ENCODE measurements around the gene CLEC3A.
"Not testable (repeated sequence)": the region's sequence is repeated elsewhere in the genome, so short reads cannot be mapped to it uniquely, and the experiment has no call there.

Gene CLEC3A, protein sequence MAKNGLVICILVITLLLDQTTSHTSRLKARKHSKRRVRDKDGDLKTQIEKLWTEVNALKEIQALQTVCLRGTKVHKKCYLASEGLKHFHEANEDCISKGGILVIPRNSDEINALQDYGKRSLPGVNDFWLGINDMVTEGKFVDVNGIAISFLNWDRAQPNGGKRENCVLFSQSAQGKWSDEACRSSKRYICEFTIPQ

DNA sequence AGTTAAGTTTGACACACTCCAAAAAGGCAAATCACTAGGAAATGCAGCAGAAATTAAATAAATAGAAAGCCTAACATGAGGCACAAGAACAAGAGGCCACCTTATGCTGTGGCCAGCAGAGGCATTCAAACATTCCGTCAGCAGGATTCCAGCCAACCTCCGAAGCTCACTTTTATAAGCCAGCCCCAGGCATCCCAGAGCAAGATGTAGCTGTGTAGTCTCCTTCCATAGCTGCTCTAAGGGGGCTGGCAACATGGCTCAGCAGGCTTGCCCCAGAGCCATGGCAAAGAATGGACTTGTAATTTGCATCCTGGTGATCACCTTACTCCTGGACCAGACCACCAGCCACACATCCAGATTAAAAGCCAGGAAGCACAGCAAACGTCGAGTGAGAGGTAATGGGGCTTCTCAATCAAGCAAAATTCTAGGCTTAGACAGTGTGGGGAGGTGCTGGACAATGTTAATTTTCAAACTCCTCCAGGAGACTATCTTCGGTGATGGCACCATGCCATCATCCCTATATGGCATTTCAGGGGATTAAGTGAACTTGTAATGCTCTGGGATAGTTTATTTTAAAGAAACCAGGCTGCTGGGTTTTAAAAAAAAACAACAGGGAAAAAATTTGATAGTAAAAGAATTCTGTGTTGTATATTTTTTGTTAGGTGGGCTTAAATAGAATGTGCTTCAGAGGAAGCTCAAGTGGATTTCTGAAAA is at the start of gene CLEC3A:
TSS of gene CLEC3A (plus strand) at position 202 of the 714 bp plus-strand sequence. CDS start at position 281, 79 bp downstream.
- no peak within 1 kb of the TSS for H3K27ac Mint-ChIP-seq (ENCODE audit: low read depth)
- H3K9me3 Mint-ChIP-seq, result no peaks in the 10 kb centered on the region
- no peaks in the 10 kb centered on the region for H3K4me1 Mint-ChIP-seq
- no peaks in the 10 kb centered on the region for H3K36me3 Mint-ChIP-seq (ENCODE audit: insufficient read depth)
- no peak for ATAC-seq (replicated peaks; ENCODE audit: extremely low read depth, poor library complexity, severe bottlenecking)
- no peak for DNase-seq (ENCODE audit: low spot score in 2 of 2)
- no peak within 1 kb of the TSS for H3K4me3 Mint-ChIP-seq
- H3K27me3 Mint-ChIP-seq, result peaks cover 52% of the 10 kb centered on the region

DNA sequence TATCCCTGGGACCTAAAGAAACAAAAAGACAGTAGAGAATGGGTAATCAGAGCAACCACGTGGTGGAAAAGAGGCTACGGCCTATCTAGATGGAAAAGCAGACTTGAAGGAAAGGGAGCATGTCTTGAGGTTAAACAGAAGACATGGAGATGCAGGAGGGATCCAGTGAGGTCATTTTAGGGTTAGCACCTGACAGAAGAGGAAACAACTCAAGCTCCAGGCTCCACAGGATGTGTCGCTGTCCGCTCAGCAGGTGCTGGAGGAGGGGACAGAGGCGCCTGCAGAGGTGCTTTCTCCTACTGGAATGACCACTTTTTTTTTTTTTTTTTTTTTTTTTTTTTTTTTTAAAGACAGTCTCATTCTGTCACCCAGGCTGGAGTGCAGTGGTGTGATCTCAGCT is 47.5 kb upstream of the CLEC3A start:
- no peak overlapping the region for H3K27ac Mint-ChIP-seq (ENCODE audit: low read depth)
- H3K27me3 Mint-ChIP-seq, result peaks cover 56% of the 10 kb centered on the region
- H3K4me1 Mint-ChIP-seq, result no peaks in the 10 kb centered on the region
- no peak for ATAC-seq (replicated peaks; ENCODE audit: extremely low read depth, poor library complexity, severe bottlenecking)
- H3K9me3 Mint-ChIP-seq, result no peaks in the 10 kb centered on the region
- no peak for DNase-seq (ENCODE audit: low spot score in 2 of 2)
- no peak overlapping the region for H3K4me3 Mint-ChIP-seq
- H3K36me3 Mint-ChIP-seq (ENCODE audit: insufficient read depth), result no peaks in the 10 kb centered on the region

DNA sequence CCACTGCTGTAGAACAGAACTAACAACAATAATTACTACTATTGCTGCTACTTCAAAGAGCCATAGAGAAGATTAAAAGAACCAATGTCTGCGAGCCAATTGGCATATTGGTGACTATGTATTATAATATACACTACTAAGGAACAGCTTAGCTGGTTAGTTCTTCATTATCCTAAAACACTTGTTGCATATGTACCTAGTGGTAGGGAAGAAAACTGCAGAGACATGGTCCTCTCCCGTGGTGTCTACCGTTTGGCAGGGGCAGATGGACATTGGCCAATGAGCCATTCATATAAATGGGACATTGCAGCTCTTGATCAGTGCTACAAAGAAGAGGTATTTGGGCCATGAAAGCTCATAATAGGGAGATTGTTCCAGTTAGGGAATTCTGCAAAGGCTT is 46.4 kb upstream of the CLEC3A start:
- Mint-ChIP-seq H3K27ac (ENCODE audit: low read depth) (no peak overlapping the region), H3K4me3 (no peak overlapping the region), H3K4me1 (no peaks in the 10 kb centered on the region), H3K27me3 (peaks cover 56% of the 10 kb centered on the region), H3K36me3 (ENCODE audit: insufficient read depth) (no peaks in the 10 kb centered on the region), H3K9me3 (no peaks in the 10 kb centered on the region)
- no peak for DNase-seq (ENCODE audit: low spot score in 2 of 2)
- no peak for ATAC-seq (replicated peaks; ENCODE audit: extremely low read depth, poor library complexity, severe bottlenecking)

DNA sequence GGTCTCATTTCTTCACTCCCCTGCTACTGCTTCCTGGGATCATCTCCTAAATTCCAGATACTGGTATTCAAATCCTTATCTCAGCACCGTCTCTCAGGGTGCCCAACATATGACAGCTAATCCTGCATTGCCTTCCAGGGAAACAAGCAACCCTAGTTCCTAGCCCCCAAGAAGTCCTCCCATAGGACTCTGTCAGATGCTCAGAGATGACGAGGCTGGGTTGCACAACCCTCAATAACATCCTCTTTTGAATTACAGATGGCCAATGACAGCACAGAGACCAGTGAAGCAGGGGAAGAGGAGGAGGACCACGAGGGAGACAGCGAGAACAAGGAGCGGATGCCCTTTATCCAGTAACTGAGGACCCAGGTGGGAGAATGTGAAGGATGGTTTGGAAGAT is 45.0 kb upstream of the CLEC3A start:
- no peak for ATAC-seq (replicated peaks; ENCODE audit: extremely low read depth, poor library complexity, severe bottlenecking)
- no peak overlapping the region for H3K4me3 Mint-ChIP-seq
- H3K9me3 Mint-ChIP-seq, result no peaks in the 10 kb centered on the region
- H3K27ac Mint-ChIP-seq (ENCODE audit: low read depth), result no peak overlapping the region
- peaks cover 48% of the 10 kb centered on the region for H3K27me3 Mint-ChIP-seq
- no peaks in the 10 kb centered on the region for H3K36me3 Mint-ChIP-seq (ENCODE audit: insufficient read depth)
- DNase-seq (ENCODE audit: low spot score in 2 of 2), result no peak
- H3K4me1 Mint-ChIP-seq, result no peaks in the 10 kb centered on the region

DNA sequence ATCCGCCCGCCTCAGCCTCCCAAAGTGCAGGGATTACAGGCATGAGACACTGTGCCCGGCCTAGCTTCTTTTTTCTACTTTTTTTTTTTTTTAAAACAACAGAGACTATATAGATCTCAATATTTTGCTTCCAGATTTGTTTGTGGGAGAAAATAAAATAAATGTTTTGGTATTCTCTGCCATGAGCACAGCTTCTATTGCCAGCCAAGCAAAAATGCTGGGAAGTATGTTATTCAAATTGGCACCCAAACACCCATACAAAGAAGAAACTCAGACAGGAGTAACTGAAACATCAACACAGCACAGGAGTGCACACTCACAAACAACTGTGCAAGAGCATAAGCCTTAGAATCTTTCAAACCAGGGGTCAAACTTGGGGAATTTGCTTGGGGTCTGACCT is 37.2 kb upstream of the CLEC3A start:
- Mint-ChIP-seq H3K27ac (ENCODE audit: low read depth) (no peak overlapping the region), H3K36me3 (ENCODE audit: insufficient read depth) (no peaks in the 10 kb centered on the region), H3K27me3 (peaks cover 17% of the 10 kb centered on the region), H3K9me3 (no peaks in the 10 kb centered on the region), H3K4me1 (no peaks in the 10 kb centered on the region), H3K4me3 (no peak overlapping the region)
- DNase-seq (ENCODE audit: low spot score in 2 of 2) (no peak), ATAC-seq (replicated peaks; ENCODE audit: extremely low read depth, poor library complexity, severe bottlenecking) (no peak)

DNA sequence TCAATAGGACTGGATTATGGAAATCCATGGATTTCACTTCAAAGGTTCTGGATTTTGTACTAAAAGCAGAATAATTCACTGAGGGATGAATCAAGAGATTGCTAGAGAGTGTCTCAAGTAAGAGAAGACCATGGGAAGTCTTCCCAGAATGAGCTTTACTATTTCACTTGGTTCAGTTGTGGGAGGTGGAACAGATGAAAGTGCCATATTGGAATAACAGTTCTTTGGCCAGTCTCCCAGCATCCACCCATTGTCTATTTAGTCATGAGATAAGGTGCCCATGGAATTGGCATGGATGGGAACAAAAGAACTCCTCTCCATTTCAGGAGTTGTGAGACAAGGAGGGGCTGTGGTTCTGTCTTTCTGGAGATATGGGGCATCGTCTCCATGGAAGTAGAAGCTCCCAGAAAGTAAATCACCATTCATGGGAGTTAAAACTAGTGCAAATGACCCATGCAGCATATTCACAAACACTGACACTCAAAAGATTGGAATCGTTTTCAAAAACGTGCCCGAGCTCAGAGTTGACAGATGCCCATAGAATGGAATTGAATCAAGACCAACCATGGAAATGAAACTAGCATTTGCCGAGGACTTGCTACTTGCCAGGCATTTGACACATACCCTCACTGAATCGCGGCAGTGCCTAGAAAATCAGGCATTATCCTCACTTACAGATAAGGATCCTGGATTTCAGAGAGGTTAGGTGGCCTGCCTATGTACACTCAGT is 36.2 kb upstream of the CLEC3A start:
- H3K9me3 Mint-ChIP-seq, result no peaks in the 10 kb centered on the region
- no peak for DNase-seq (ENCODE audit: low spot score in 2 of 2)

DNA sequence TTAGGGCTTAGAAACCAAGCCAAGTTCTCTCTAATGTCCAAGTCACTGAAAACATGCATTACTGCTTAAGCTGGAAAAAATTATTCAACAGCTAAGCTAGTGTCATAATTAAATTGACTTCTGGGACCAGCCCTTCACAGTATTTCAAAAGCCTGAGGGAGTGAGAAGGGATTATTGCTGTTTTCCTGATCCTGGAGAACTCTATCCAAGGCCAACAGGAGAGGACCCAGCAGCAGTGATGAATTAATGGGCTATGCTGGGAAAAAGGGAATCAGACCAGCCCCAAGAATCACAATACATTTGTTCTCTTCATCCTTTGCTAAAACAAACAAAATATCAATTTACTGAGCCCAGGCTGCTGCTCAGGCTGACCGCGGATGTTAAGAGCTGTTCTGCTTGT is 34.5 kb upstream of the CLEC3A start:
- Mint-ChIP-seq H3K4me1 (no peaks in the 10 kb centered on the region), H3K27ac (ENCODE audit: low read depth) (no peak overlapping the region), H3K27me3 (peaks cover 17% of the 10 kb centered on the region), H3K36me3 (ENCODE audit: insufficient read depth) (no peaks in the 10 kb centered on the region), H3K4me3 (no peak overlapping the region), H3K9me3 (no peaks in the 10 kb centered on the region)
- ATAC-seq (replicated peaks; ENCODE audit: extremely low read depth, poor library complexity, severe bottlenecking) (no peak), DNase-seq (ENCODE audit: low spot score in 2 of 2) (no peak)

More for the DNA sequence above, 36.2 kb upstream of the CLEC3A start:
- peaks cover 17% of the 10 kb centered on the region for H3K27me3 Mint-ChIP-seq
- H3K36me3 Mint-ChIP-seq (ENCODE audit: insufficient read depth), result no peaks in the 10 kb centered on the region
- no peak overlapping the region for H3K4me3 Mint-ChIP-seq
- H3K27ac Mint-ChIP-seq (ENCODE audit: low read depth), result no peak overlapping the region
- H3K4me1 Mint-ChIP-seq, result no peaks in the 10 kb centered on the region
- ATAC-seq (replicated peaks; ENCODE audit: extremely low read depth, poor library complexity, severe bottlenecking), result no peak

DNA sequence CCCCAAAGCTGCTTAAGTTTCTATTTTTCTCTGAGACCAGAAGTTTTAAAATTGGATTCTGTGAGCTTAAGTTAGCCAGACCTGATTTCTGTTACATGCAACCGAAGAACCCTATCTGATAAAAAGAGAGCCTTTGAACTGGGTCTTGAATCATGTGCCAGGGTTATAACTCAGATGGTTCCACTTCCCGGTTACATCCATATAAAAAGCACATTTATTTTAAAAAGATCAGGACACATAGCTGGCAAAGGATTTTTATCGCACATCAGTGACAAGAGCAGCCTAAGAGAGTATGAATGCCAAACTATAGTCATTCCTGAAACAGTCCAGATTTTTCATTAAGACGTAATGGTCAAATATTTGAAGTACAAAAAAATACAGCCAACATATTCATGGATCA is 32.5 kb upstream of the CLEC3A start:
- Mint-ChIP-seq H3K4me1 (no peaks in the 10 kb centered on the region), H3K4me3 (no peak overlapping the region), H3K27me3 (peaks cover 17% of the 10 kb centered on the region), H3K9me3 (no peaks in the 10 kb centered on the region), H3K27ac (ENCODE audit: low read depth) (no peak overlapping the region), H3K36me3 (ENCODE audit: insufficient read depth) (no peaks in the 10 kb centered on the region)
- ATAC-seq (replicated peaks; ENCODE audit: extremely low read depth, poor library complexity, severe bottlenecking) (no peak), DNase-seq (ENCODE audit: low spot score in 2 of 2) (no peak)

DNA sequence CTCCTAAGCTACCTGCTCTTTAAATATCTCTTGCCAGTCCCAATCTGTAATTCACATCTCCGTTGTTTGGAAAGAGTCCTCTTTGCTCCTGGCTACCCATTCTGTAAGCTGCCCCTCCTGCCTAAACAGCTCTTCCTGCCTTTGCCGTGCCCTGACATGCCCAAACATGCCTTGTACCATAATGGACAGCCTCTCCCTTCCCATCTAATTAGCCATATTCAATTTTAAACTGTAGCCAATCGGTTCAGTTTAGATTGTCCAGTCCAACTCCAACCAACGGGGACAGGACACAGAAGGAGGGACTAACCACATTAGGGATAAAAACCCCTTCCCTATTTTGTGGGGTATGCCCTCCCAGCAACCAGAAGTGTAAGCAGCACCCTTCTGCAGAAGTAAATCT is 30.6 kb upstream of the CLEC3A start:
- H3K27ac Mint-ChIP-seq (ENCODE audit: low read depth), result no peak overlapping the region
- H3K27me3 Mint-ChIP-seq, result peaks cover 17% of the 10 kb centered on the region
- ATAC-seq (replicated peaks; ENCODE audit: extremely low read depth, poor library complexity, severe bottlenecking), result no peak
- H3K4me1 Mint-ChIP-seq, result no peaks in the 10 kb centered on the region
- DNase-seq (ENCODE audit: low spot score in 2 of 2), result no peak
- H3K4me3 Mint-ChIP-seq, result no peak overlapping the region
- no peaks in the 10 kb centered on the region for H3K36me3 Mint-ChIP-seq (ENCODE audit: insufficient read depth)
- H3K9me3 Mint-ChIP-seq, result peaks cover 6% of the 10 kb centered on the region

DNA sequence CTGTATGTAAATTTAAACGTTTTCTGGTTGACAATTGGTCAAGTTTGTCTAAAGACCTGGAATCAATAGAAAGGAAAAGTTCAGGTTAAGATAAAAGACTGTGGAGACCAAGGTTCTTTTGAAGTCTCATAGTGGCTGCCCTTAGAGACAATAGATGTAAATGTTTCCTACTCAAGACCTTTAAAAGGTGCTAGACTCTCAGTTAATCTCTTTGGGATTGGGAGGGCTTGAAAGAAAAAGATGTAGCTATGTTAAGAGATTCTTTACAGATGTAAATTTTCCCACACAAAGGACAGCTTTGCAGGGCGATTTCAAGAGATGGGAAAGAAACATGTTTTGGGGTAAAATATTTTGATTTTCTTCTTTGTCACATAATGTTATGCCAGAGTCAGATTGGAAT is 30.0 kb upstream of the CLEC3A start:
- H3K9me3 Mint-ChIP-seq; H3K27ac Mint-ChIP-seq (ENCODE audit: low read depth); H3K36me3 Mint-ChIP-seq (ENCODE audit: insufficient read depth); DNase-seq (ENCODE audit: low spot score in 2 of 2); H3K4me3 Mint-ChIP-seq; ATAC-seq (replicated peaks; ENCODE audit: extremely low read depth, poor library complexity, severe bottlenecking); H3K4me1 Mint-ChIP-seq: not testable (repeated sequence)
- peaks cover 17% of the 10 kb centered on the region for H3K27me3 Mint-ChIP-seq

DNA sequence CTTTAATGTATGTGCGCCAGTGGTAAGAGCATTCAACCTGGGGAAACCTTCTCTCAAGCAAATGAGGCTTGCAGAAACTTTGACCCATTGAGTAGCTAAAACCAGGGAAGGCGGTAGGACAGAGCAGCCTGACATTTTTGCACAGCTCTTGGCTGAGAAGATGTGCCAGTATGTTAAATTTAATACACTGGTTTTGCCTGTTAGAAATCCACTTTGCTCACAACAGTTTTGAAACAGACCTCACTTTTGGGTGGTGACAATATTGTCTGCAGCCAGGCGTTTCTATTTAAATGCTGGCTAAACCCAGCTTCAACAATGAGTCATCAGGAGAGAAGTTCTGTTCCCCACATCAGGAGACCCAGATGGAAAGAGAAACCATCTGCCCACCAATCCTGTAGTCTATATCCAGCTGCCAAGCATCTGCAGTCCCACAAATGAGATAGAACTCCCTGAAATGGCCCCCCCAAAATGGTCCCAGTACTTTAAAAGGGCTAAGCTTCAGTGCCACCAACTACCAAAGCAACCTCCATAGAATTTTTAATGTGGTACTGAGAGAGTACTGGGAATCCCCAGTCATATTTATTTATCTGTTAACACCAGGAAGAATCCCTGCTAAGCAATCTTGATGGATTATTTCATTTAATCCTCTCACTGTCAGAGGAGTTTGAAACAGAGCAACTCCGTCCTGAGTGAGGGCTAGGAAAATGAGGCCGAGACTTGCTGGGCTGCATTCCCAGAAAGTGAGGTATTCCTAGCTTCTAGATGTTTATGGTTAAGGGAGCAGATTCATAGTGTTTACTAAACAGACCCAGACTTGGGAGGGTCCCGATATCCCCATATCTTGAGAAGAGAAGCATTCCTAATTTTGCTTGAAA is 29.0 kb upstream of the CLEC3A start:
- Mint-ChIP-seq H3K27ac (ENCODE audit: low read depth) (no peak overlapping the region), H3K9me3 (peaks cover 6% of the 10 kb centered on the region), H3K27me3 (peaks cover 20% of the 10 kb centered on the region), H3K36me3 (ENCODE audit: insufficient read depth) (no peaks in the 10 kb centered on the region), H3K4me1 (no peaks in the 10 kb centered on the region), H3K4me3 (no peak overlapping the region)
- ATAC-seq (replicated peaks; ENCODE audit: extremely low read depth, poor library complexity, severe bottlenecking) (no peak), DNase-seq (ENCODE audit: low spot score in 2 of 2) (no peak)

DNA sequence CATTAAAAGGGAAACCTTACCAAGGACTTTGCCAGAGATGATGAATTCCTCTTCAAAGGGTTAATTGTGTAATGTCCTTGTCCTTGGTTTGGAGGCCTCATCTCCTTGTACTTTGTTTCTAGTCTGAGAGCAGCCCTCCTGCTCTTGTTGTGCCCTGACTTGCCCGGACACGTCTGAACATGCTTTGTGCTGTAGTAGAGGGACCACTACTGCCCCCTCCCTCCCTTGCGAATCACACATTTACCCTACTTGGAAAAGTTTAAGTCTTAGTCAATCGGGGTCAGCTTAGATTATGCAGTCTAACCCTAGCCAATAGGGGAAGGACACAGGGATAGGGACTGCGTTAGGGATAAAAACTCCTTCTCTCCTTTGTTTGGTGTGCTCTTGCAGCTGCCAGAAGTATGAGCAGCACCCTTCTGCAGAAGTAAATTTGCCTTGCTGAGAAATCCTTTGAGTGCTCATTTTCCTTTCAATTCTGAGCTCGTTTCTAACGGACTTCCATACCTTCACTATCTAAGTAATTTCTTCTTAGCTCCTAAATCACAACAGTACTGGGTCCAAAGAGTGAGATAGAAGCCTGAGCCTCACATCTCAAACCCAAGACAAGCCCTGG is 26.4 kb upstream of the CLEC3A start:
- H3K4me3 Mint-ChIP-seq, result no peak overlapping the region
- H3K9me3 Mint-ChIP-seq, result peaks cover 6% of the 10 kb centered on the region
- H3K36me3 Mint-ChIP-seq (ENCODE audit: insufficient read depth), result no peaks in the 10 kb centered on the region
- DNase-seq (ENCODE audit: low spot score in 2 of 2) (no peak), ATAC-seq (replicated peaks; ENCODE audit: extremely low read depth, poor library complexity, severe bottlenecking) (no peak)
- peaks cover 28% of the 10 kb centered on the region for H3K27me3 Mint-ChIP-seq
- no peak overlapping the region for H3K27ac Mint-ChIP-seq (ENCODE audit: low read depth)
- H3K4me1 Mint-ChIP-seq, result no peaks in the 10 kb centered on the region
